HG02981 (cell line): Measurements from ENCODE around the gene BCL7C.
A peak's percentile ranks its signal among the peaks of the same experiment; 100 is the strongest.
"Not testable (repeated sequence)": the region's sequence is repeated elsewhere in the genome, so short reads cannot be mapped to it uniquely, and the experiment has no call there.

Experiments
- ATAC-seq: cut with Tn5 transposase; IDR thresholded peaks from one replicate; pipeline ENCODE4 v1.9.1; 2021; ENCODE audit warnings: mild to moderate bottlenecking, moderate library complexity; ENCODE audit not compliant: unreplicated experiment

Gene BCL7C

GRCh38 chr16:30896261-30896888, 2.5 kb upstream of the BCL7C start, which contains the start of gene CTF1:
Gene CTF1, plus strand, starts transcription at chr16:30896614. Its CDS starts 30 bp downstream, at chr16:30896644.
- ATAC-seq: no peak

- no peak for ATAC-seq
These were observed 1.9 kb upstream of the BCL7C start for GRCh38 chr16:30895627-30896260.

GRCh38 chr16:30894540-30895368, 877 bp upstream of the BCL7C start:
- ATAC-seq: no peak

- ATAC-seq: no peak
These were observed 497 bp downstream of the BCL7C start for GRCh38 chr16:30893417-30893743.

- ATAC-seq: no peak
These were observed 1.0 kb downstream of the BCL7C start for GRCh38 chr16:30892670-30893416.

GRCh38 chr16:30891043-30891823, 2.6 kb downstream of the BCL7C start:
- not testable (repeated sequence) for ATAC-seq

GRCh38 chr16:30889721-30890120, 4.2 kb downstream of the BCL7C start:
- ATAC-seq: no peak

- no peak for ATAC-seq
These were observed 4.9 kb downstream of the BCL7C start for GRCh38 chr16:30888856-30889499.

GRCh38 chr16:30887927-30888326, 6.0 kb downstream of the BCL7C start:
- no peak for ATAC-seq

- ATAC-seq: no peak
These were observed 7.7 kb downstream of the BCL7C start for GRCh38 chr16:30886145-30886544.

- ATAC-seq: no peak
These were observed 8.7 kb downstream of the BCL7C start for GRCh38 chr16:30885196-30885595.

GRCh38 chr16:30884760-30885159, 9.1 kb downstream of the BCL7C start:
- no peak for ATAC-seq

GRCh38 chr16:30882429-30883310, 11.2 kb downstream of the BCL7C start:
- ATAC-seq: no peak

- no peak for ATAC-seq
These were observed 17.0 kb downstream of the BCL7C start for GRCh38 chr16:30876867-30877266.

- no peak for ATAC-seq
These were observed 17.7 kb downstream of the BCL7C start for GRCh38 chr16:30875871-30876801.

- peak; percentile 78 for ATAC-seq
These were observed 18.8 kb downstream of the BCL7C start for GRCh38 chr16:30874821-30875717.

GRCh38 chr16:30874244-30874820, 19.5 kb downstream of the BCL7C start:
- ATAC-seq: no peak
